Stimulated activated CD8-positive, alpha-beta memory T cell treated with anti-CD3 and anti-CD28 coated beads, Interleukin-12 subunit alpha, Interleukin-12 subunit beta, amount 100 ng/mL, for 24 hours (primary cell): Measurements from ENCODE around the gene CYREN.
"Not testable (repeated sequence)": the region's sequence is repeated elsewhere in the genome, so short reads cannot be mapped to it uniquely, and the experiment has no call there.

Experiments used
- DNase-seq: peaks from one replicate; pipeline ENCODE4 v3.0.0-alpha.2; 2020; ENCODE audit errors: extremely low read depth

The CYREN gene, protein sequence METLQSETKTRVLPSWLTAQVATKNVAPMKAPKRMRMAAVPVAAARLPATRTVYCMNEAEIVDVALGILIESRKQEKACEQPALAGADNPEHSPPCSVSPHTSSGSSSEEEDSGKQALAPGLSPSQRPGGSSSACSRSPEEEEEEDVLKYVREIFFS

DNA sequence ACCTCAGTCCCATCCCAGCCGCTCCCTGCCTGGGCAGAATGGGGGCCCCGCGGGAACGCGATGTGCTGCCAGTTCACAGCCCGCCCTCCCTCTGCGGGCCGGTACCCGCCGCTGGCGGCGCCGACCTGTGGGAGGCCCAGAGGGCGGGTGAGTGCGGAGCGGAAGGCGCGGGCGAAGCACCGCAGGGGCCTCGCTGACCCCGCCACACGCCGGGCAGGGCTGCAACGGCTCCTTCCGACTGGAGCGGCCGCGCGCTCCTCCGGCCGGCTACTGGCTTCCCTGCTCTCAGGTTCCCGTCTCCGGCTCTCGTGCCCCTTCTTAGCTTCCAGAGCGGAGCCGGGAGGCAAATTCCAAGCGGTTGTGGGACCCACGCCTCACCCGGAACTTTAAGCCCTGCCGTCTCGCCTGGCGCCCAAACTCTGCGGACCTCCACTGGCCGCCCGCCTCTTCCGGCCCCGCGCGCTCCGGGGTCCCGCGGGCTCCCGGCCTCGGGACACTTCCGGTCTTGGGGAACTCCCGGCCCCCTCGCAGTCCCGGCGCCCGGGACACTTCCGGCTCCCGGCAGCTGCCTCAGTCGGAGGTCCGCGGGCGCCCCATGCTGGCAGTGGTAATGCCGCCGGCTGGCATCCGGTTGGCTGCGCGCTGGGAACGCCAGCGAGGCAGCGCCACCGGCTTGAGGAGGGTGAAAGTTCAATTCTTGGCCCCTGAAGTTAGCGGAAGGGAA is at the start of gene CYREN:
Gene CYREN, minus strand, starts transcription at position 434 of the 724 bp plus-strand sequence. CDS start 1,785 bp downstream, outside the sequence.
- peak; percentile 86 for DNase-seq

DNA sequence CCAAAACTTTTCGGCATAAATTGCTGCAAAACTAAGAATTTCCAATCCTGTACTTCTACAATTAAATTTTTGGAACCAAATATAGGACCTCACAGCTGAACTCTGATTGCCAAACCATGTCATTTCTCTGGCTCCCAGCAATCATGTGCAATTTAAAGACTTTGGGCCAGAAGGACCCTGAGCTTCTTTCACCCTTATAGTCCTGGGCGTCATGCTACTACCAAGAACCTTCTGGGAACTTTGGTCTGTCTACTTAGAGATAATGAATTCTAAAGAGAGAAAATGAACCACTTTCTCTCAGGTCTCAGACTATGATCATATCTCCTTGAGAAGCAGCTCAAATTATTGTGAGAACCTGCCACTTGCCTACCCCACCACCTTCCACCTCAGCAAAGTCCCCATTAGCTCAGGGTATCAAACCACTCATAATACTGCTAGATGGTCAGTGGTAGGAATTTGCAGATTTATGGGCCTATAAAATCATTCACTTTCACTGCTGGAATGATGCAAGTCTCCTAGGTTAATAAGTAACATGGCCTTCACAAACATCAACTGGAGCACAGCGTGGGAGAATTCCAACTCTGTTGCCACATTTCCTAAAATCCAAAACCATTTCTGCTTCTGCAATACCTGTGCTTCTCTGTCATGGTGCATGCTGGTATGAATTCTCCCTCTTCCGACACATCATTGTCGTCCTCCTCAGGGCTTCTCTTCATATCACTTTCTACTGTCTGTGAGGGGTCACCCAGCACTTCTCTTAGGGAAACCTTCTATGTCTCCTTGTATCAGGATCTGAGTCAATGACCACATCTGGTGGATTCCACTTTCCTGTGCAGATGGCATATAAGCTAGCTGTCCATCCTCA is 47.4 kb upstream of the CYREN start:
- DNase-seq: no peak

DNA sequence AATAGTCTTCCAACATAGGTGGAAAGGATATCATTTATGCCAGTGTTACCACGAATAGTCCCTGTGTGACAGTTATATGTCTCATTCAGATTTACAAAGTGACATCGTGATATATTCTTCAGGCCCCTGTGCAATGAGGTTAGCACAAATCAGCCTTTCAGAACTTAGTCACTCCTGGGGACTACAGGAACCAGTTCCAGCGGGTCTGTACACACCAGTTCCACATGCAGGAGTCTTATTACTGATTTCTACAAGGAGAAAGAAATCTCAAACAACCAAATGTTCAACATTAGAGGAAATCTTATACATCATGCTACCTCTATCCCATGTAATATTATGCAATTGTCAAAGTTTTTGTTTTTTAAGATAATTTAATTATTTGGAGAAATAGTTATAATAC is 45.2 kb upstream of the CYREN start:
- no peak for DNase-seq

DNA sequence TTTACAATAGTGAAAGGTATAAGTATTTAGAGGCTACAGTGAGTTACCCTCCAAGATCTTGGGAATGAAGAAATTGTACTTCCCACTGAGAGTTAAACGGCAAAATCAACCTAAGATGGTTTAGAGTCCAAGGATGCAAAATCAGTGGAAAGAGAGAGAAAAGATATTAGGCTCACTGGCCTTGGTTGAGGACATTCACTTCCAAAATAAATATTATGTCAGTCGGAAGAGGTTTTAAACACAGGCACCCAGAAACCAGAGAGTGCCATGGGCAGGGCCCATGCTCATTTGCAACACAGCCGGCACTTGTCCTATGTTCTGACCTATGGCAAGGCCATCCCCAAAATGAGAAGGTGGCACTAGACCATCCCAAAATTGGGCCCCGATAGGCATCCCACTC is 44.7 kb upstream of the CYREN start:
- DNase-seq: no peak

DNA sequence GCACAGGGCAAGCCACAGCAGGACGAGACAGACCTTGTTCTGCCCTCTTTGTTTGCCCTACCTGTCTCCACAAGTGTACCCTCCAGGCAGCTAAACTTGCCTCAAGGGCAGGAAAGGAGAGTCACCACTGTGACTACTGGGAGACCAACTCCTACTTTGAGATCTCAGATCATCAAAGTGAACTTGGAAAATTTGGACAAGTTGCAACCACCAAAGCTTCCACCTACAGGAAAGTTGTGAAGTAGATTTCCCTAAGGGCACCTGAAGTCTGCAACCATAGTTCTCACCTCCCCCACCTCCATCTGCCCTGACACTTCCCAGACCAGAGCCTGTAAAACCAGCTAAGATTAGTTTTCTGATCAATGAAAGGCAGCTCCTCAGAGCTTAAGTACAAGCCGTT is 43.3 kb upstream of the CYREN start:
- no peak for DNase-seq

DNA sequence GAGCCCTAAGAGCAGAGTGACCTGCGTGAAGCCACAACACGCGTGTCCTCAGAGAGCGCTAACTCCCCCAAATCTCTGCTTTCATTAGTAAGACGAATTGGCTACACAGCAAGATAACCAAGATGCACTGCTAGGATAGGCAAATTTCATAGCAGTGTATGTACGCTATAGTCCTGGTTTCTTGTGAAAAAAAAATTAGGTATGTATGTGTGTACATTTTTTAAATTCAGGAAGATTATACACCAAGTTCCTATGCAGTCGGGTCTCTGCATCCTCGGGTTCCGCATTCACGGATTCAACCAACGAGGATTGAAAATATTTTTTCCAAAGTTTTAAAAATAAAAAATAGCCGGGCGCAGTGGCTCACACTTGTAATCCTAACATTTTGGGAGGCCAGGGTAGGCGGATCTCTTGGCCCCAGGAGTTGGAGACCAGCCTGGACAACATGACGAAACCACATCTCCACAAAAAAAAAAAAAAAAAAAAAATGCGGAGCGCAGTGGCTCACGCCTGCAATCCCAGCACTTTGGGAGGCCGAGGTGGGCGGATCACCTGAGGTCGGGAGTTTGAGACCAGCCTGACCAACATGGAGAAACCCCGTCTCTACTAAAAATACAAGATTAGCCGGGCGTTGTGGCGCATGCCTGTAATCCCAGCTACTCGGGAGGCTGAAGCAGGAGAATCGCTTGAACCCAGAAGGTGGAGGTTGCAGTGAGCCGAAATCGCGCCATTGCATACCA is 41.6 kb upstream of the CYREN start:
- not testable (repeated sequence) for DNase-seq

DNA sequence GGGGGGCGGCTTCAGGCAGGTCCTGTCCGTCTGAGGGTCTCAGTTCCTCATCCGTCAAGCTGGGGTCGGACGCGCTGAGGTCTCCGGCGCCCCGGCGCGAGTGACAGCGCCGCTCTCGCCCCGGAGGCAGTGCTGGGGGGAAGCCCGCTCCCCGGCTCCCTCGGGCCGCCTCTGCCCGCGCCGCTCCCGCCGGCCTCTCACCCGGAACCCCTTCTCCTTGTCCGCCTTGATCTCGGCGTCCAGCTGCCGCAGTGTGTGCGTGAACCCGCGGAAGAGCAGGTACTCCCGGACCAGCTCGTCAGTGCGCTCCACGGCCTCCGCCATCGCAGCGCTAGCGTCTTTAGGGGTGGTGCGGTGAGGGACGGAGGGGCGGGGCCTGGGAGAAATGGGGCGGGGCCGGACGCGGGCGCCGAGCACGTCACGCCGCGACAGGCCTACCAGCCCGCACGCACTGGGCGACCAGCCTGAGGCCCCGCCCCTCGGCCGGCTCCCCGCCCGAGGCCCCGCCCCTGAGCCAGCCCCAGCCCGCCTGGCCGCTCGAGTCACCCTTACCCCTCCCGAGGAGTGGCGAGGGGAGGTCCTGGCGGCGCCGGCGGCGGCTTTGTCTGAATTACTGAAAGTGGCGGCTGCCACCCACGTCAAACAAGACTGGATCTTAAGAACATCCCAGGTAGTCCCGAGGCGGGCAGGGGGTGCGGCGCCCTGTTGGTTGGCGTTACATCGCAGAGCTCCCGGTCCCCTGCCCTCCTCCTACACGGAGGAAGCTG is 40.9 kb upstream of the CYREN start, which contains the start of gene WDR91:
Gene WDR91, minus strand, starts transcription at position 348 of the 767 bp plus-strand sequence. Its CDS starts 24 bp downstream, at position 324.
- DNase-seq: peak; percentile 83

DNA sequence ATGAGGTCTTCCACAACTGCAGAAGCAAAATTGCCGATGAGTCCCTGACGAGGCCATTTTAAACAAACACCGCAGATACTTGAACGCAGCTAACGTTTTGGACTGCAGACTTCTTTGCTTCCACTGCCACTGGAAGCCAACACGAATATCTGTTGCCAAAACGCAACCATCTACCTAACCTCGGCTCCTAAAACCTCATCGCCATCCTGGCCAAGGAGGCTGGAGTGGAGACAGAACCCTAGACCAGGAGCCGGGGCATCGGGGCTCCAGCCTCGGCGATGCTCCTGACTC is 40.3 kb upstream of the CYREN start:
- no peak for DNase-seq

DNA sequence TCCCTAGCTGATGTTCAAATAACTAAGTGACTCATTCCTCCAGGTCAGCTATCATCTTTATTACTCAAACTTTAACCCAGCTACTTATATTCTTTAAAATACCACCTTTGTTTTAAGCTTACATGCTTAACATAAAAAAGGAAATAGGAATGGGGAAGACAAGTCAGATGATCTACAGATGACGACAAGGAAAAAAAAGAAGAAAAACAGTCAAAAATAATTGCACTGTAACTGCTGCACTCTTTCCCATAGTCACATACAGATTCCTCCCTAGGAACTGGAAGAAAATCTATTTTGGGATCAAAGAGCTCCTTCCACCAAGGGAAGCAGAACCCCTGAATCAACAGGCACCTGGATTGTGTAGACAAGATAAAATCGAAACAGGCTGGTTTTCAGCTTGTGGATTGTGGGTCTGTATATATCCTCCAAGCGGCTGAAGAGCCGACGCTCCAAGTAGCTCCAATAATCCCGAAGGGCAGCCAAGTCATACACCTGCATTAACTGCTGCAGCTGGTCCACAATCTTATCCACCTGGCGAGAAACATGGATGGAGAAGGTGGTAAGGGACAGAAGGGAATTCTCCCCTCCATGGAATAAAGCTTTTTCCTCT is 38.8 kb upstream of the CYREN start:
- no peak for DNase-seq

DNA sequence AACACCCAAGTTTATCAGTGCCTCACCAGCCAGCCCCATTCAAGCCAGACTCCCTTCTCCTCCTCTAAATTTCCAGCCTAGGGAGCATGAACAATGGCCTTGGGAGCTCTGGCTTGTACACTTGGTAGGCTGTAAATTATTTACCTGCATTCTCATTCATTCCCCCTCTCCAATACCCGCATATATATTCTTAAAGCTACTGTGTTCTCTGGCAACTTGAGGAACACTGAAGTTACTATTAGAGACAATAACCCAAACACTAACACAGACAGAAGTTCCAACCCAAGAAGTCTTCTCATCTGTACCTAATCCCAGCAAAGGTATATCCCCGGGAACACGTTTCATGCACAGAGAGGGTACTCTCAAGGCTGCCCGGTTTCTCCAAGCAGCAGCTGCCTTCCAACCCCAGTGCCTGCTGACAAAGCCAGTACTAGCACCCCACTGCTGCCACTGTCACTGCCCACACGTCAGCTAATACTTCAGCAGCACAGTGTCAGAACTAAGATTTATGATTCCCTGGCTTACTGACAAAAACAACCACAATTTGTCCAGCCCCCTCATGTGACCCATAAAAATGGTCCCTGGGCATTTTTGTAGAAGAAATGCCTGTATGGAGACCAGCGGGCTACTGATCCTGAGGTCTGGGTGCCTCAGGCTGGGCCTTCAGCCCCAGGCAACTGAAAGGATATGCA is 37.7 kb upstream of the CYREN start:
- DNase-seq: no peak

DNA sequence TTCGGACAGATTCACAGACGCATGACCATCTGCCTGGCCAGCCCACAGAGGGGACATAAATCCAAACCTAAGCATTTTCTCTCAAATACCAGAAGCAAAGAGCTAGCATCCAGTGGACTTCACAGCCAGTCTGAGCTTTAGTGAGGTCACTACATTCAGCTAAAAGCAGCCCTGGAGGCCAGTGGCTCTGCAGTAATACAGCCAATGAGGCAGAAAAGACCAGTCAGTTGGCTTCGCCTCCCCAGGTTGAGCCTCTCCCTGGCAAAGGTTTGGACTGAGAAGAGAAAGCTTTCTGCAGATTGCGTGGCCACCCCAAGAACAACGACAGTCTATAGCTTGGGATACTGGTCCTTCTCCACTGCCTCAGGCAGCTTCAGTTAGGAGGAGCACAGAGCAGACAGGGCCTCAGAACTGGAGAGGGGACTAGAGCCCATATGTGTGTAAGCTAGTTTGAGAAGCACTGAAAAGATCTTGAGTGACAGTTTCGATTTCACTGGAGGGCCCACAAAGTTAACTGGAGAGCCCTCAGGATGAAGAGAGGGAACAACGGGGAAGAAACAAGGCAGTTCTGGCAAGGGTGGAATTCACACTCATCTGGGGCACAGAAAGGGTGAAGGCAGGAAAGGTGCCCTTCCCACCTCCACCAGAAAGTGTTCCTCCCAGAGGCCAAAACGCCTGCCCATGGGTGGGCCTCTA is 37.0 kb upstream of the CYREN start:
- DNase-seq: no peak

DNA sequence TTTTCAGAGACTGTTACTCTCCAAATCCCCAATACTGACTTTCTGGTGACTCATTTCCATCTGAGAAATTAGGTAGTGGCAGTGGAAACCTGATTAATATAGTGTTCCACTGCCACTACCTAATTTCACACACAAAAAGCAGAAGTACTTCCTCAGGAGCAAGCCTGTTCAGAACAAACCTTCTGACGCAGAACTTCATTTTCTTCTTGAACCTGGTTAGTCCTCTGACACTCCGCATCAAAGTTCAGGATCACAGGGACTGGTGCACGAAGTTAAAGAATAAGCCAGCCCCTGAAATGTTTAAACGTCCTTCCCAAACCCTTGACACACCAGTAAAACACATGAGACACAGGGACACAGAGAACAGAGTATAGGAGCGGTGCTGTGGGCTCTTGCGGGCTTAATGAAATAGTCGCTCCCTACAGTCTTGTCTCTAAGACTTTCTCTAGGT is 36.5 kb upstream of the CYREN start:
- no peak for DNase-seq

DNA sequence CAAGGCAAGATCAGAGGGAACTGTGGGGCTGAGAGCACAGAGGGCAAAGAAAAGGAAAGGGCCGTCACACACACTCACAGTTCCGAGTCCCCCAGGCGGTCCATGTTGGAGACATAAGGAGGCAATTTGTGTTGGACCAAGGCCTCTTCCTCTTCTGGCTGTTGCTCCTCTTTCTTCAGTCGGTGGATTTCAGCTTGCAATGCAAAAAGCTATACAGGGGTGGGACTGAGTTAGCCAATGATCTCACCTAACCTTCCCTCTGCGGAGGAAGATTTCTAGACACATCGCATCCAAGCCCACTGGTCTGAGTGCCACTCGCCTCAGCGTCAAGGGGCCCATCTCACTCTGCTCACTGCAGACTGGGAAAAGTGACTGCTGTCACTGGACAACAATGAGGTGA is 35.3 kb upstream of the CYREN start:
- DNase-seq: no peak

DNA sequence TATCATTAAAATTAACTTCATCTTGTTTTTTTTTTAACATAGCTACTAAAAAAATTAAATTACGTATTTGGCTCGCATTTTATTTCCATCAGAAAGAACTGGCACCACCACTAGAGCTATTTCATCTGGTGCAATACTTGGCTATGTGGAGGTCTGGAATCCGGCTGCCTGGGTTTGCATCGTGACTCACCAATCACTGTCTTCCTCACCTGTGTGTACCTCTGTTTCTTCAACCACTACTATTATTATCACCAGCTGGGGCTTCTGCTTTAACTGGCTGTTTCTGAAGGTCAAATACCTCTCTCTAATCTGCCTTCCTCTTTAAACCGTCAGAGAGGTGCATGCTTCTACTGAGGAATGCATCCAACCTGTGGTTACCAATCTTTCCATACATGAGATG is 34.4 kb upstream of the CYREN start:
- DNase-seq: no peak

DNA sequence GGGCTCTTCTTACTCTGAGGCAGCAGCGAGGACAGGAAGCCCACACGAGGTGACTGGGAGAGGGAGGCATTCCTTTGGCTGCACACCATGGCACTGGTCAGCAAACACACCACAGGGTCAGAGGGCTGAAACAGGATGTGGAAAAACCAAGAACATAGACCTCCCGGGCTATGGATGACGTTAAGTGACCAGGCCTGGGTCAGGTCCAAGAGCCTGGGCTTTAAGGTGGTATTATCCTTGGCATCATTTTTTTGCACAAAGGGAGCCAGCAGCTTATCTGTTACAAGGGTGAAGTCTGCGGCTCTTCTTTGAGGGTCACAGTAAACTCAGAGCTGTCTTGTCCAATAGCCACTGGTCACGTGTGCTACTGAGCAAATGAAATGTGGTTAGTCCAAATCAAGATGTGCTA is 33.8 kb upstream of the CYREN start:
- no peak for DNase-seq

DNA sequence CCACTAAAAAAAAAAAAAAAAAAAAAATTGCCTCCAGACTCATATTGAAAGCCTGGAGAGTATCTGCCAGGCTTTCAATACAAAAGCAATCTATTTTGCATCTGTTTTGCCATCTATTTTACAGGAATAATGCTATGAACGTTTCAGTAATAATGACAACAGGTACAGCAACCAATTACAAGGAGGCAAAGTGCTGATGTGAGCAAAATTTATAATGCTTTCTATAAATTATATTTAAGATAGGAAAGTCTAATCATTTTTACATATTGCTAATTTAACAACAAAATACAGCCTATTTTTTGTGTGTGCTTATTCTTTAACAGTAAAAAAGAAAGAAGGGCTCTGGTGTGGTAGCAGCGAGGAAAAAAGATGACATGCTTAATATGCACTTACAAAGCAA is 30.8 kb upstream of the CYREN start:
- DNase-seq: no peak

DNA sequence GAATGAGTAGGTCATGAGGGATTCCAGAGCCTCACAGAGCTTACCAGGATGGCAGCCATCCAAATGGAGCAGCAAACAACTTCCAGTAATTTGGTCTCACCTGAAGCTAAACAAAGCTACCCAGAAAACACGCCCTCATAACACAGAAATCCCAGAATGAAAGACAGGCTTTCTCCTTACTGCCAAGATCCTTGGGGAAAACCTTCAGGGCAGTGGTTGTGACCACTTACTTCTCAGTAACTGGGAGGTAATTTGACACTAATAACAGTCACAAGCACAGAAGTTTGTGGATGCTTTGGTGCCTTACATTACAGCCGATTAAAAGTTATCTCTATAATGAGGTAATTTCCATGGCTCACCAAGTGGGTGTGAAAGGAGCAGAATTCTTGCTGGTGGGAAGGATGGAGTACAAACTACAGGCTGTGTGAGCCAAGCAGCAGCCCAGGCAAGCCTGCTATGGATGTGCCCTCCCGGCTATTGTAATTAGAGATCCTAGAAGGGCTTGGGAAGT is 30.4 kb upstream of the CYREN start:
- no peak for DNase-seq

DNA sequence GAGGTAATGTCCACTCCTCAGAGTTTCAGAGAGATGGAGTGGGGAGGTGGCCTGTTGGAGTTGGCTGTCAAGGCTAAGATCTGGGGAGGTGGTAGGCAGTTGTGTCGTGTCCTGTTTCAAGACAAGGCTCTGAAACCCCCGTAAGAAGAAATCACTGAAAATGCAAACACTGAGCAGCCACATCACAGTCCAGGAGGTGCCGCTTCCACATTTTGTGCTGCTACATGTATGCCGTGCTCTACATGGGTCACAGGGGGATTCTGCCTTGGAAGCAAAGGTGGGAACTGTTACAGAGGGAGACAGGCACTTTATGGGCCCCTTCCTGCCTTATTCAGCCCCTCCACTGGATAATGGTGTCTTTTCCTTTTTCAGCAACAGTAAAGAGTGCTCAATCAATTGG is 28.9 kb upstream of the CYREN start:
- DNase-seq: no peak

DNA sequence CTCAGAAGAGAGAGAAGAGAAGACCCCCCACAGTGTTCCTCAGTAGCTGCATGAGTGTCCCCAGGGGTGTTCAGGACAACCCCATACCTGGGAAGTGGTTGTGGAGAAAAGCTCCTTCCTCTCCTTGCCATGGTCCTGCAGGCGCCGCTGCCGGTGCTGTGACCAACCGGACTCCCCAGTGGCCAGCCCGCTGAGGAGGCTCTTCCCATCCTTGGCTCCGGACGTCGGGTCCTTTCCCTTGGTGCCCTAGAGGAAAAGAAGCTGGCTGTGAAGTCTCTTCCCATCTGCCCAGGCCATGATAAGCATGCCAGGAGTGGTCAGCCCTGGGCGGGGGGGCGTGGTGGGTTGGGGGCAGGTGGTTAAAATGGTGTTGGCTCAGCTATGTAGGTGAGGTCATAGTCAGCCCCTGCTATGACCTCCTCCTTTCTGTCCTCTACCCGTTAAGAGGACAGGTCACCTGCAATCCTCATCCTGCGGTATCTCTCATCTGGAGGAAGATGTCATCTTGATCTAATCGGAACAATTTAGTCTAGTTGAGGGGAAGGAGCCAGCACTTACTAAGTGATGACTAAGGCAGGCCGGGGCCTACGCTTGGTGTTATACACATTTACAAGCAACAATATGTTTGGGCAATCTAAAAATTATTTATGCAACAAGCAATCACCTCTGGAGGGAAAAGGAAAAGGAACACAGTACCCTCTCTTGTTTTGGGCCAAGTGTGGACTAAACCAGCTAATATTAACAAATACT is 27.6 kb upstream of the CYREN start:
- DNase-seq: no peak
